Astrocyte (in vitro differentiated cells and primary cell): ENCODE results near the gene DYNLRB1.
"Not testable (repeated sequence)": the region's sequence is repeated elsewhere in the genome, so short reads cannot be mapped to it uniquely, and the experiment has no call there.

Experiments used
- CTCF ChIP-seq: IDR thresholded peaks from 2 replicates; pipeline ENCODE4 v1.5.1; 2011; ENCODE audit warnings: low read depth, mild to moderate bottlenecking, inconsistent platforms, low read length, moderate library complexity; ENCODE audit not compliant: insufficient read depth
- EZH2 ChIP-seq: IDR thresholded peaks from 2 replicates; pipeline ENCODE4 v1.6.1; 2012; ENCODE audit warnings: mild to moderate bottlenecking, low read length, inconsistent platforms; ENCODE audit not compliant: insufficient read depth

DNA sequence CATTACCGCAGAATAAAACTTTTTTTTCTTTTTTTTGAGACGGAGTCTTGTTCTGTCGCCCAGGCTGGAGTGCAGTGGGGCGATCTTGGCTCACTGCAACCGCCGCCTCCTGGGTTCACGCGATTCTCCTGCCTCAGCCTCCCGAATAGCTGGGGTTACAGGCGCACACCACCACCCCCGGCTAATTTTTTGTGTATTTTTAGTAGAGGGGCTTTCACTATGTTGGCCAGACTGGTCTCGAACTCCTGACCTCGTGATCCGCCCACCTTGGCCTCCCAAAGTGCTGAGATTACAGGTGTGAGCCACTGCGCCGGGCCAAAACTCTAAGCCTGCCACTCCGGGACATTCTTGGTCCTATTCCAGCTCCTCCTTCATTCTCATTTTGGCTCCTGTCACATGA, 2.2 kb upstream of the DYNLRB1 start:
- not testable (repeated sequence) for TF ChIP-seq CTCF, EZH2
